Endodermal cell (in vitro differentiated cells): ENCODE measurements around the gene ZNF385A. TPM values are rescaled to one million over a fixed set of nuclear protein-coding genes. Genes with fewer than 3 reads are reported as not detected.
A peak's percentile ranks its signal among the peaks of the same experiment; 100 is the strongest.

Source experiments
- DNase-seq: peaks from one replicate; pipeline ENCODE4 v3.0.0-alpha.2; 2017
- H3K27ac ChIP-seq: 2 replicates; pipeline ENCODE4 v1.5.1; 2013; ENCODE audit warnings: mild to moderate bottlenecking, low read depth, low read length, moderate library complexity
- H3K27me3 ChIP-seq: 2 replicates; pipeline ENCODE4 v1.6.1; 2013; ENCODE audit warnings: mild to moderate bottlenecking, low read length, moderate library complexity; ENCODE audit not compliant: insufficient read depth, control insufficient read depth, poor library complexity, severe bottlenecking
- H3K36me3 ChIP-seq: 2 replicates; pipeline ENCODE4 v1.7.0; 2013; ENCODE audit warnings: mild to moderate bottlenecking, low read length, moderate library complexity; ENCODE audit not compliant: control insufficient read depth, insufficient read depth
- H3K4me1 ChIP-seq: one replicate; pipeline ENCODE4 v1.7.0; 2013; ENCODE audit warnings: low read length; ENCODE audit not compliant: control insufficient read depth, insufficient read depth
- H3K4me3 ChIP-seq: 2 replicates; pipeline ENCODE4 v1.5.1; 2013; ENCODE audit warnings: mild to moderate bottlenecking, low read length, moderate library complexity
- H3K9ac ChIP-seq: 2 replicates; pipeline ENCODE4 v1.6.1; 2013; ENCODE audit warnings: mild to moderate bottlenecking, low read length, moderate library complexity; ENCODE audit not compliant: poor library complexity, severe bottlenecking; ENCODE audit errors: extremely low read depth
- H3K9me3 ChIP-seq: 2 replicates; pipeline ENCODE4 v1.6.1; 2013; ENCODE audit warnings: mild to moderate bottlenecking, low read length, moderate library complexity; ENCODE audit not compliant: control insufficient read depth
- H3K27ac Mint-ChIP-seq: 2 replicates; pipeline ENCODE4 v1.8.0; 2020; ENCODE audit warnings: mixed read lengths
- H3K27me3 Mint-ChIP-seq: 2 replicates; pipeline ENCODE4 v1.8.0; 2021; ENCODE audit warnings: mild to moderate bottlenecking, mixed read lengths; ENCODE audit not compliant: insufficient read depth
- H3K36me3 Mint-ChIP-seq: 2 replicates; pipeline ENCODE4 v1.8.0; 2020; ENCODE audit warnings: low read depth, mixed read lengths
- H3K4me1 Mint-ChIP-seq: 2 replicates; pipeline ENCODE4 v1.8.0; 2020; ENCODE audit warnings: mixed read lengths
- H3K4me3 Mint-ChIP-seq: 2 replicates; pipeline ENCODE4 v1.8.0; 2020; ENCODE audit warnings: mild to moderate bottlenecking, moderate library complexity, mixed read lengths
- H3K9me3 Mint-ChIP-seq: 2 replicates; pipeline ENCODE4 v1.8.0; 2020; ENCODE audit warnings: mild to moderate bottlenecking, mixed read lengths
- CTCF ChIP-seq: fragments of 200-600 bp; sonication (generic); conservative IDR thresholded peaks from 2 replicates; pipeline ENCODE4 v1.5.0; 2021; ENCODE audit warnings: antibody characterized with exemption, mild to moderate bottlenecking
- WGBS, 2 experiments: methylation state at CpG; one replicate each; pipeline versions ENCODE4 v1.1.5 to v1.1.7; 2013; ENCODE audit warnings: missing lambda C conversion rate in 2 of 2, mixed read lengths in 1 of 2; ENCODE audit not compliant: insufficient coverage in 1 of 2, insufficient read length in 1 of 2; 5-methylcytosine and 5-hydroxymethylcytosine counted together
- total RNA-seq, 2 donors: library from RNA; stranded (reverse); fragmentation: NEBNext Ultra II Directional in 1 of 2; extraction: Animal tissue kit (Norgen Biotek cat#: 25700) in 1 of 2; gene quantifications; 2 replicates in 1 of 2; 3 replicates in 1 of 2; pipeline ENCODE4 v1.2.1, GENCODE V29; 2021

Gene ZNF385A
- total RNA-seq, 2 donors from 2014 or later: 10.5 to 16.3 TPM

- Histone ChIP-seq H3K4me1 (peaks cover 27% of the 10 kb centered on the region), H3K27ac (peak overlapping the region; percentile 70), H3K4me3 (no peak overlapping the region), H3K36me3 (peaks cover under 1% of the 10 kb centered on the region), H3K27me3 (no peaks in the 10 kb centered on the region), H3K9me3 (no peaks in the 10 kb centered on the region), H3K9ac (no peak overlapping the region)
- Mint-ChIP-seq H3K9me3 (no peaks in the 10 kb centered on the region), H3K4me1 (peaks cover 57% of the 10 kb centered on the region), H3K4me3 (no peak overlapping the region), H3K36me3 (peaks cover 4% of the 10 kb centered on the region), H3K27me3 (peaks cover 12% of the 10 kb centered on the region), H3K27ac (peak overlapping the region; percentile 67)
- 20 to 75% methylated on average over 1 to 3 of the region's 4 CpGs for whole genome bisulfite sequencing, 2 experiments
- TF ChIP-seq CTCF: no peak
- no peak for DNase-seq
Measured at GRCh38 chr12:54388237-54389133, 4.0 kb upstream of the ZNF385A start.

- Histone ChIP-seq H3K9ac (no peak overlapping the region), H3K27ac (no peak overlapping the region), H3K9me3 (no peaks in the 10 kb centered on the region), H3K27me3 (no peaks in the 10 kb centered on the region), H3K4me1 (peaks cover 27% of the 10 kb centered on the region), H3K4me3 (no peak overlapping the region), H3K36me3 (no peaks in the 10 kb centered on the region)
- H3K4me3 Mint-ChIP-seq: no peak overlapping the region
- peak overlapping the region; percentile 87 for H3K27ac Mint-ChIP-seq
- peaks cover 7% of the 10 kb centered on the region for H3K27me3 Mint-ChIP-seq
- no peaks in the 10 kb centered on the region for H3K9me3 Mint-ChIP-seq
- no peak for DNase-seq
- H3K4me1 Mint-ChIP-seq: peaks cover 59% of the 10 kb centered on the region
- no peak for TF ChIP-seq CTCF
- no peaks in the 10 kb centered on the region for H3K36me3 Mint-ChIP-seq
- WGBS, 2 experiments: 77 to 100% methylated on average over 1 to 3 of the region's 3 CpGs
Measured at GRCh38 chr12:54387114-54387467, 2.6 kb upstream of the ZNF385A start.

- no peak for TF ChIP-seq CTCF
- Mint-ChIP-seq H3K9me3 (no peaks in the 10 kb centered on the region), H3K27me3 (peaks cover 2% of the 10 kb centered on the region), H3K27ac (peak overlapping the region; percentile 87), H3K36me3 (peaks cover 1% of the 10 kb centered on the region), H3K4me1 (peaks cover 54% of the 10 kb centered on the region), H3K4me3 (no peak overlapping the region)
- Histone ChIP-seq H3K27ac (no peak overlapping the region), H3K36me3 (no peaks in the 10 kb centered on the region), H3K27me3 (no peaks in the 10 kb centered on the region), H3K9ac (no peak overlapping the region), H3K4me3 (no peak overlapping the region), H3K9me3 (no peaks in the 10 kb centered on the region), H3K4me1 (peaks cover 27% of the 10 kb centered on the region)
- WGBS, 2 experiments: 88 to 100% methylated on average over 3 of the region's 3 CpGs
- no peak for DNase-seq
Measured at GRCh38 chr12:54386403-54387113, 2.0 kb upstream of the ZNF385A start.
